T47D (cell line): ENCODE results near the gene SLC41A1.

ENCODE experiments used
- DNase-seq, 2 experiments: peaks; one replicate each; pipeline versions ENCODE4 v3.0.0 to v3.0.0-alpha.2; 2011 to 2012; ENCODE audit warnings: low read depth in 1 of 2, low spot score in 1 of 2
- JUND ChIP-seq: IDR thresholded peaks from 2 replicates; pipeline ENCODE4 v1.6.1; 2012; ENCODE audit warnings: low read depth
- in situ Hi-C: cut with HindIII; loops from 2 replicates; pipeline ENCODE4 v1.10.0; 2016; ENCODE audit warnings: low sequenced_read_pairs, low pct_unique_long_range_greater_than_20kb

The SLC41A1 gene

GRCh38 chr1:205810448-205811157 lies 2.4 kb downstream of the SLC41A1 start:
- in situ Hi-C loops = no loop called here
- peak; percentile 34 to 37 for DNase-seq

GRCh38 chr1:205809942-205810345 lies 3.1 kb downstream of the SLC41A1 start:
- in situ Hi-C loops = no loop called here
- no peak for TF ChIP-seq JUND
- DNase-seq = no peak

More at GRCh38 chr1:205810448-205811157, 2.4 kb downstream of the SLC41A1 start:
- no peak for TF ChIP-seq JUND

GRCh38 chr1:205809469-205809868 lies 3.5 kb downstream of the SLC41A1 start:
- in situ Hi-C loops = no loop called here
- no peak for TF ChIP-seq JUND
- no peak for DNase-seq

- TF ChIP-seq JUND = no peak
- in situ Hi-C loops = no loop called here
- no peak for DNase-seq
These were observed 7.8 kb downstream of the SLC41A1 start for GRCh38 chr1:205805082-205805711.

GRCh38 chr1:205804605-205805004 lies 8.4 kb downstream of the SLC41A1 start:
- DNase-seq = no peak
- in situ Hi-C loops = no loop called here
- TF ChIP-seq JUND = no peak

- in situ Hi-C loops = no loop called here
- no peak for DNase-seq
These were observed 9.0 kb downstream of the SLC41A1 start for GRCh38 chr1:205803986-205804385.

GRCh38 chr1:205802060-205802459 lies 10.9 kb downstream of the SLC41A1 start:
- no peak for TF ChIP-seq JUND
- in situ Hi-C loops = no loop called here
- DNase-seq = no peak

More at GRCh38 chr1:205803986-205804385, 9.0 kb downstream of the SLC41A1 start:
- no peak for TF ChIP-seq JUND

GRCh38 chr1:205800981-205801703 lies 11.9 kb downstream of the SLC41A1 start:
- in situ Hi-C loops = no loop called here
- DNase-seq = no peak
- TF ChIP-seq JUND = no peak

- in situ Hi-C loops = no loop called here
These were observed 12.6 kb downstream of the SLC41A1 start for GRCh38 chr1:205800427-205800826.

GRCh38 chr1:205798577-205798976 lies 14.4 kb downstream of the SLC41A1 start:
- in situ Hi-C loops = no loop called here
- no peak for TF ChIP-seq JUND
- no peak for DNase-seq

More at GRCh38 chr1:205800427-205800826, 12.6 kb downstream of the SLC41A1 start:
- no peak for DNase-seq
- no peak for TF ChIP-seq JUND

GRCh38 chr1:205797168-205797567 lies 15.8 kb downstream of the SLC41A1 start:
- in situ Hi-C loops = no loop called here

GRCh38 chr1:205794011-205794730 lies 18.8 kb downstream of the SLC41A1 start:
- no peak for DNase-seq

More at GRCh38 chr1:205797168-205797567, 15.8 kb downstream of the SLC41A1 start:
- TF ChIP-seq JUND = no peak
- no peak for DNase-seq

More at GRCh38 chr1:205794011-205794730, 18.8 kb downstream of the SLC41A1 start:
- TF ChIP-seq JUND = no peak
- in situ Hi-C loops = no loop called here
